Stomach (tissue), 9 donors: ENCODE measurements around the gene GAS2. TPM values are rescaled to one million over a fixed set of nuclear protein-coding genes. Genes with fewer than 3 reads are reported as not detected.

Source experiments
- DNase-seq, 2 donors: peaks; one replicate each; pipeline versions ENCODE4 v3.0.0 to v3.0.0-alpha.2; 2013 to 2019
- H3K27ac ChIP-seq, 5 donors: fragments of 200-600 bp in 4 of 5; sonication (generic) in 4 of 5; one replicate each; pipeline ENCODE4 v1.5.1; 2013 to 2019; ENCODE audit warnings: mild to moderate bottlenecking in 1 of 5, moderate library complexity in 1 of 5
- H3K27me3 ChIP-seq, 3 donors: fragments of 200-600 bp; sonication (generic); one replicate each; pipeline ENCODE4 v1.5.1; 2017 to 2019; ENCODE audit warnings: mixed run types in 1 of 3
- H3K36me3 ChIP-seq, 4 donors: fragments of 200-600 bp; sonication (generic); 1 replicate in 3 of 4; 2 replicates in 1 of 4; pipeline ENCODE4 v1.5.1; 2016 to 2019
- H3K4me1 ChIP-seq, 4 donors: fragments of 200-600 bp; sonication (generic); one replicate each; pipeline ENCODE4 v1.5.1; 2016 to 2019
- H3K4me3 ChIP-seq, 4 donors: fragments of 200-600 bp; sonication (generic) in 3 of 4; one replicate each; pipeline ENCODE4 v1.5.1; 2016 to 2019; ENCODE audit warnings: mild to moderate bottlenecking in 1 of 4
- H3K9me3 ChIP-seq, 4 donors: fragments of 200-600 bp; sonication (generic); one replicate each; pipeline ENCODE4 v1.5.1; 2016 to 2019
- CTCF ChIP-seq, 7 experiments: fragments of 450-650 bp in 4 of 7; fragments of 200-600 bp in 3 of 7; sonication (generic) in 3 of 7; IDR thresholded peaks; one replicate each; pipeline ENCODE4 v1.5.1; 2016 to 2019; ENCODE audit warnings: antibody characterized with exemption in 7 of 7, control low read depth in 2 of 7, mild to moderate bottlenecking in 1 of 7
- EP300 ChIP-seq: sonication (generic); formaldehyde crosslinking; IDR thresholded peaks from one replicate; pipeline ENCODE4 v1.6.1; 2017; ENCODE audit warnings: antibody characterized with exemption
- POLR2A ChIP-seq, 4 donors: fragments of 450-650 bp; IDR thresholded peaks; one replicate each; pipeline ENCODE4 v1.6.1; 2016; ENCODE audit warnings: antibody characterized with exemption in 4 of 4, control low read depth in 2 of 4, mild to moderate bottlenecking in 1 of 4, moderate library complexity in 1 of 4
- POLR2AphosphoS5 ChIP-seq, 3 donors: sonication (generic); formaldehyde crosslinking; IDR thresholded peaks; one replicate each; pipeline ENCODE4 v1.6.1; 2016; ENCODE audit warnings: antibody characterized with exemption in 3 of 3
- WGBS, 5 donors: extraction: QIAGEN DNeasy Blood & Tissue Kit in 3 of 5; methylation state at CpG; one replicate each; pipeline versions ENCODE4 v1.1.5 to v1.1.7; 2013 to 2018; 5-methylcytosine and 5-hydroxymethylcytosine counted together
- intact Hi-C: fragments of 100-400 bp; cut with DNase I; formaldehyde crosslinking; loops from one replicate; pipeline ENCODE4 v1.15.1; 2023; ENCODE audit warnings: low total_unique reads
- polyA plus RNA-seq, 3 donors: library from polyadenylated mRNA; stranded (reverse); fragments of 200-250 nt; gene quantifications; one replicate each; pipeline ENCODE4 v1.2.3, GENCODE V29; 2013
- total RNA-seq, 5 donors: library from RNA; depleted of rRNA; stranded (reverse); fragments of >200 nt; gene quantifications; one replicate each; pipeline versions ENCODE4 v1.1.0 to v1.2.3, GENCODE V29; 2014 to 2016
- donor health status: healthy with polysubstance abuse.
- donor health status: Bipolar disorder and iron deficiency.
- donor health status: healthy.

The GAS2 gene
- total and polyA plus RNA-seq, 8 donors = 0.45 to 39.4 (median 3.7) TPM

- H3K27me3 ChIP-seq = no peaks in the 10 kb centered on the region
- intact Hi-C loops = no loop called here
- 49 to 70% (median 63%) methylated on average over 2 of the region's 2 CpGs for WGBS, 5 donors
- H3K4me3 ChIP-seq = no peak overlapping the region
- no peak for TF ChIP-seq EP300
- no peak for TF ChIP-seq POLR2A (IDR thresholded peaks at IDR 0.05)
- no peak for TF ChIP-seq CTCF (IDR thresholded peaks at IDR 0.05)
- TF ChIP-seq POLR2AphosphoS5 (IDR thresholded peaks at IDR 0.05) = no peak
- no peaks in the 10 kb centered on the region for H3K9me3 ChIP-seq
- no peak overlapping the region for H3K27ac ChIP-seq
- H3K4me1 ChIP-seq = no peaks in the 10 kb centered on the region
- H3K36me3 ChIP-seq = no peaks in the 10 kb centered on the region
- no peak for DNase-seq
Observed at GRCh38 chr11:22742157-22742613, 75.8 kb downstream of the GAS2 start.

GRCh38 chr11:22749536-22749935 lies 83.1 kb downstream of the GAS2 start:
- DNase-seq = no peak
- WGBS, 5 donors = 74 to 82% (median 78%) methylated on average over 2 of the region's 2 CpGs
- Histone ChIP-seq H3K4me3 (no peak overlapping the region), H3K4me1 (no peaks in the 10 kb centered on the region), H3K27me3 (no peaks in the 10 kb centered on the region), H3K9me3 (no peaks in the 10 kb centered on the region), H3K36me3 (no peaks in the 10 kb centered on the region), H3K27ac (no peak overlapping the region)
- TF ChIP-seq CTCF (IDR thresholded peaks at IDR 0.05) = no peak
- no peak for TF ChIP-seq POLR2AphosphoS5 (IDR thresholded peaks at IDR 0.05)
- TF ChIP-seq POLR2A (IDR thresholded peaks at IDR 0.05) = no peak
- TF ChIP-seq EP300 = no peak
- intact Hi-C loops = no loop called here

GRCh38 chr11:22752908-22753310 lies 86.5 kb downstream of the GAS2 start:
- Histone ChIP-seq H3K36me3 (no peaks in the 10 kb centered on the region), H3K4me1 (no peaks in the 10 kb centered on the region), H3K27me3 (no peaks in the 10 kb centered on the region), H3K27ac (no peak overlapping the region), H3K9me3 (no peaks in the 10 kb centered on the region), H3K4me3 (no peak overlapping the region)
- TF ChIP-seq CTCF (IDR thresholded peaks at IDR 0.05) (no peak), POLR2A (IDR thresholded peaks at IDR 0.05) (no peak), POLR2AphosphoS5 (IDR thresholded peaks at IDR 0.05) (no peak), EP300 (no peak)
- 42 to 81% (median 68%) methylated on average over 3 of the region's 3 CpGs for WGBS, 5 donors
- intact Hi-C loops = no loop called here
- no peak for DNase-seq

GRCh38 chr11:22753416-22753815 lies 87.0 kb downstream of the GAS2 start:
- 63 to 75% (median 74%) methylated on average over 1 of the region's 1 CpG for WGBS, 5 donors
- no peaks in the 10 kb centered on the region for H3K4me1 ChIP-seq
- no peaks in the 10 kb centered on the region for H3K27me3 ChIP-seq
- H3K4me3 ChIP-seq = no peak overlapping the region
- DNase-seq = no peak
- H3K36me3 ChIP-seq = no peaks in the 10 kb centered on the region
- H3K9me3 ChIP-seq = no peaks in the 10 kb centered on the region
- H3K27ac ChIP-seq = no peak overlapping the region
- TF ChIP-seq POLR2AphosphoS5 (IDR thresholded peaks at IDR 0.05) = no peak
- no peak for TF ChIP-seq EP300
- TF ChIP-seq CTCF (IDR thresholded peaks at IDR 0.05) = no peak
- no peak for TF ChIP-seq POLR2A (IDR thresholded peaks at IDR 0.05)
- intact Hi-C loops = no loop called here
